ENCODE measurements around the gene SLX9. TPM values are rescaled to one million over a fixed set of nuclear protein-coding genes. Genes with fewer than 3 reads are reported as not detected.

Gene SLX9
- total RNA-seq, 1 experiment from 2014 or later: 77.2 TPM

- no peak for TF ChIP-seq ZNF317 (CRISPR knock-in tag; IDR thresholded peaks at IDR 0.05; ENCODE audit: borderline replicate concordance, low read depth)
- TF ChIP-seq ATF3 (CRISPR knock-in tag; conservative IDR thresholded peaks at IDR 0.05): no peak
- no peak for TF ChIP-seq ZNF138 (CRISPR knock-in tag; conservative IDR thresholded peaks at IDR 0.05)
- no peak for TF ChIP-seq FOXP1 (CRISPR knock-in tag; IDR thresholded peaks at IDR 0.05; ENCODE audit: borderline replicate concordance)
- no peak for TF ChIP-seq IRF2 (CRISPR knock-in tag; IDR thresholded peaks at IDR 0.05; ENCODE audit: borderline replicate concordance, low read depth)
- no peak for TF ChIP-seq NFYB (CRISPR knock-in tag; conservative IDR thresholded peaks at IDR 0.05; ENCODE audit: low read depth)
- TF ChIP-seq ZNF121 (CRISPR knock-in tag; IDR thresholded peaks at IDR 0.05): no peak
These were observed 76.2 kb downstream of the SLX9 start (continued) for GRCh38 chr21:45016031-45016405.

- ChIA-PET POLR2A (no interaction called here), CTCF (no interaction called here)
- H3K9me3 Mint-ChIP-seq: no peaks in the 10 kb centered on the region
- peaks cover 16% of the 10 kb centered on the region for H3K4me1 Mint-ChIP-seq
- DNase-seq (ENCODE audit: low spot score) (peak; percentile 10), ATAC-seq (no peak)
- peaks cover 41% of the 10 kb centered on the region for H3K27me3 Mint-ChIP-seq (ENCODE audit: low read depth)
- no peak overlapping the region for H3K4me3 Mint-ChIP-seq
- H3K36me3 Mint-ChIP-seq: no peaks in the 10 kb centered on the region
- H3K27ac Mint-ChIP-seq: no peak overlapping the region
- TF ChIP-seq MXD4 (CRISPR knock-in tag; IDR thresholded peaks at IDR 0.05; ENCODE audit: borderline replicate concordance) (no peak), ZNF671 (CRISPR knock-in tag; IDR thresholded peaks at IDR 0.05) (no peak), ARID4B (CRISPR knock-in tag; IDR thresholded peaks at IDR 0.05; ENCODE audit: borderline replicate concordance) (no peak), ZNF219 (CRISPR knock-in tag; IDR thresholded peaks at IDR 0.05; ENCODE audit: borderline replicate concordance) (no peak), NFYB (CRISPR knock-in tag; conservative IDR thresholded peaks at IDR 0.05; ENCODE audit: low read depth) (no peak), MYBL2 (CRISPR knock-in tag; IDR thresholded peaks at IDR 0.05) (no peak), ZNF425 (CRISPR knock-in tag; conservative IDR thresholded peaks at IDR 0.05) (no peak), OVOL2 (CRISPR knock-in tag; IDR thresholded peaks at IDR 0.05; ENCODE audit: borderline replicate concordance) (no peak), FOXK1 (CRISPR knock-in tag; IDR thresholded peaks at IDR 0.05) (no peak), PREB (CRISPR knock-in tag; IDR thresholded peaks at IDR 0.05; ENCODE audit: borderline replicate concordance) (no peak), ZNF512 (CRISPR knock-in tag; IDR thresholded peaks at IDR 0.05; ENCODE audit: borderline replicate concordance) (no peak), ZMAT4 (CRISPR knock-in tag; IDR thresholded peaks at IDR 0.05) (no peak), ELF4 (CRISPR knock-in tag; IDR thresholded peaks at IDR 0.05; ENCODE audit: low read depth) (no peak), SOX15 (CRISPR knock-in tag; IDR thresholded peaks at IDR 0.05) (no peak), GTF2I (CRISPR knock-in tag; conservative IDR thresholded peaks at IDR 0.05) (no peak), CTCF (IDR thresholded peaks at IDR 0.05) (no peak), CDX4 (CRISPR knock-in tag; IDR thresholded peaks at IDR 0.05; ENCODE audit: borderline replicate concordance) (no peak)
These were observed 76.7 kb downstream of the SLX9 start for GRCh38 chr21:45016406-45017038.
